ENCODE data around the gene FAM98A.

DNA sequence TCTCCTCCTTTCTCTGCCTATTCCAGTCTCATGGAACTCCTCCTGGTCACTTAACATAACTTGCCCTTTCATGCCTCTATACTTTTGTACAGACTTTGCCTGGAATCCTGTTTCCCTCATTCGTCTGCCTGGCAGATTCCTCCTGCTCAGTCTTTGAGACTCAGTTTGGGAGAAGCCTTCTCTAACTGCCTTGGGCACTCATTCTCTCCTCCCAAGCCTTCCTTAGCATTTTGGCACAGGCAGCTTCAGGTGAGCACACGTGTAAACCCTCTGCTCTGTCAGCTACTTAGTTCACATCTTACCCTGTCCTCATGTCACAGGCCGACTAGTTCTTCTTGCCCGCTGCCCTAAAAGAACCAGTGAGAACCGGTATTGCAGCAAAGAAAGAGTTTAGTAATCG is 6.0 kb upstream of the FAM98A start:
- TF ChIP-seq CBX1 (IDR thresholded peaks at IDR 0.05; ENCODE audit: low read depth) (no peak), SRSF1 (IDR thresholded peaks at IDR 0.05; ENCODE audit: low read depth, low read length) (no peak), ZNF589 (CRISPR knock-in tag; IDR thresholded peaks at IDR 0.05; ENCODE audit: low read depth) (no peak), RBM34 (IDR thresholded peaks at IDR 0.05; ENCODE audit: borderline replicate concordance, insufficient read depth, low read length) (no peak), CTCF (IDR thresholded peaks at IDR 0.05 in 2 of 3, conservative IDR thresholded peaks at IDR 0.05 in 1 of 3; ENCODE audit: insufficient read depth in 2 of 3, low read depth in 1 of 3, low read length in 3 of 3) (no peak), KDM1A (IDR thresholded peaks at IDR 0.05) (no peak)
